HG03558 (cell line): ENCODE measurements around the gene GPR6.

Source experiments
- ATAC-seq: cut with Tn5 transposase; IDR thresholded peaks from one replicate; pipeline ENCODE4 v1.9.1; 2021; ENCODE audit warnings: moderate number of reproducible peaks; ENCODE audit not compliant: unreplicated experiment; ENCODE audit errors: extremely low read depth

Gene GPR6

GRCh38 chr6:109978174-109979032 lies at the start of gene GPR6:
Gene GPR6 (plus strand): TSS chr6:109978311. CDS start chr6:109979113, 802 bp downstream.
- no peak for ATAC-seq

GRCh38 chr6:109934293-109934692 lies 43.8 kb upstream of the GPR6 start:
- ATAC-seq = no peak

GRCh38 chr6:109939654-109940053 lies 38.5 kb upstream of the GPR6 start:
- ATAC-seq = no peak

GRCh38 chr6:109944448-109944847 lies 33.7 kb upstream of the GPR6 start:
- no peak for ATAC-seq

- ATAC-seq = no peak
These were observed 33.0 kb upstream of the GPR6 start for GRCh38 chr6:109945091-109945490.

GRCh38 chr6:109946979-109947378 lies 31.1 kb upstream of the GPR6 start:
- no peak for ATAC-seq

GRCh38 chr6:109949281-109950065 lies 28.6 kb upstream of the GPR6 start:
- no peak for ATAC-seq

- no peak for ATAC-seq
These were observed 22.6 kb upstream of the GPR6 start for GRCh38 chr6:109955491-109955890.

- no peak for ATAC-seq
These were observed 19.5 kb upstream of the GPR6 start for GRCh38 chr6:109958626-109959025.

- ATAC-seq = no peak
These were observed 16.5 kb upstream of the GPR6 start for GRCh38 chr6:109961611-109962041.

- no peak for ATAC-seq
These were observed 15.8 kb upstream of the GPR6 start for GRCh38 chr6:109962271-109962670.

- no peak for ATAC-seq
These were observed 14.4 kb upstream of the GPR6 start for GRCh38 chr6:109963598-109964170.

- ATAC-seq = no peak
These were observed 13.2 kb upstream of the GPR6 start for GRCh38 chr6:109964949-109965348.

- ATAC-seq = no peak
These were observed 11.8 kb upstream of the GPR6 start for GRCh38 chr6:109966299-109966698.

- ATAC-seq = no peak
These were observed 329 bp upstream of the GPR6 start for GRCh38 chr6:109977791-109978173.

GRCh38 chr6:109979033-109979921 lies 1.2 kb downstream of the GPR6 start:
- no peak for ATAC-seq

GRCh38 chr6:109984410-109984809 lies 6.3 kb downstream of the GPR6 start:
- no peak for ATAC-seq

GRCh38 chr6:109987196-109987595 lies 9.1 kb downstream of the GPR6 start:
- ATAC-seq = no peak

GRCh38 chr6:109991201-109992101 lies 13.3 kb downstream of the GPR6 start:
- no peak for ATAC-seq
